ENCODE results near the gene PRSS56.
"Not testable (repeated sequence)": the region's sequence is repeated elsewhere in the genome, so short reads cannot be mapped to it uniquely, and the experiment has no call there.

PRSS56 gene

DNA sequence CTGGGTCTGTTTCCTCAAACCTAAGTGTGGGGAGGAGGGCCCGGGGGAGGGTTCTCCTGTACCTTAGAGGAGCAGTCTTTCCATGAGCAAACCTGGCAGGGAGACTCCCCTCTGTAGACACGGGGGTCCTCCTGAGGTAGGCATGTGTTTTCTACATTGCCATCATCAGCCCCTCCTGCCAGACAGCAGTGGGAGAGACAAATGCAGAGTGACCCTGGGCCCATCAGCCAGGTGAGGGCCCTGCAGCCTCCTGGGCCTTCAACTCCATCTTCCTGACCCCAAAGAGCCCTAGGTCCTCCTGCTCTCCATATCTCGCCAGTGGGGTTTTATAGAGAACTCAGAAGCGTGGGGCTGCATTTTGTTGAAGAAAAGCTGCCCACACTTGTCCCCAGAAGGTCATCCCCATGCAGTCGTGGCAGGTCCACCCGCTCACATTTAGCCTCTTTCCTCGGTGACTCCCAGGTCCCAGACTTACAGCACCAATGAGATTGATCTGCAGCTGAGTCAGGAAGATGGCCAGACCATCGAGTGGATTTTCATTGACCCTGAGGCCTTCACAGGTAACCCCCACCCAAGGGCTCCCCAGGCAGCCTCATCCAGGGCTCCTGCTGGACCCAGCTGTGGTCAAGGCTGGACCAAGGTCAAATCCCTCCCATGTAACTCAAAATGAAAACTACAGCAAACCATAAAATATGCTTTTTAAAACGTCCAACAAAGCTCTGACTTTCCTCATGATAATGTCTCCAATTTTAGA, 21.9 kb downstream of the PRSS56 start:
- DNase-seq (ENCODE audit: low read depth in 2 of 2) = no peak

DNA sequence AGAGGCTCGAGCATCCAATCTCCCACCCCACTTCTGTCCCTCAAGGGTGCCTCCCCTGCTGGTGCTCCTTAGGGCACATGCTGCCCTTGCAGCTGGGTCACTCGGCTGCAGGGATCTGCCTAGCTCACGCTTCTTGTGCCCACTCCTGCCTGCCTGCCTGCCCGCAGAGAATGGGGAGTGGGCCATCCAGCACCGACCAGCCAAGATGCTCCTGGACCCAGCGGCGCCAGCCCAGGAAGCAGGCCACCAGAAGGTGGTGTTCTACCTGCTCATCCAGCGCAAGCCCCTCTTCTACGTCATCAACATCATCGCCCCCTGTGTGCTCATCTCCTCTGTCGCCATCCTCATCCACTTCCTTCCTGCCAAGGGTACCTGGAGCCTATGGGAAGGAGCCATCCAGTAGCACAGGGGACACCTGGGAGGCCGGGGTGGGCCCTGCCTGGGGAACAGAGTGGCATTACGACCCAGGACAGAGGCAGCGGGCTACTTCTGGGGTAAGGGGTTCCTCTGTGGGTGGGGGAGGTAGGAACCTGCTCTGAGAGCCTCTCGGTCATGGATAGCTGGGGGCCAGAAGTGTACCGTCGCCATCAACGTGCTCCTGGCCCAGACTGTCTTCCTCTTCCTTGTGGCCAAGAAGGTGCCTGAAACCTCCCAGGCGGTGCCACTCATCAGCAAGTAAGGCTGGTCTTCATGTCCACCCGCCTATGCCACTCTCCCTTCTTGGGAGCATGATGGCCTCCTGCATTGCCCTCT, 22.7 kb downstream of the PRSS56 start:
- no peak for DNase-seq (ENCODE audit: low read depth in 2 of 2)

DNA sequence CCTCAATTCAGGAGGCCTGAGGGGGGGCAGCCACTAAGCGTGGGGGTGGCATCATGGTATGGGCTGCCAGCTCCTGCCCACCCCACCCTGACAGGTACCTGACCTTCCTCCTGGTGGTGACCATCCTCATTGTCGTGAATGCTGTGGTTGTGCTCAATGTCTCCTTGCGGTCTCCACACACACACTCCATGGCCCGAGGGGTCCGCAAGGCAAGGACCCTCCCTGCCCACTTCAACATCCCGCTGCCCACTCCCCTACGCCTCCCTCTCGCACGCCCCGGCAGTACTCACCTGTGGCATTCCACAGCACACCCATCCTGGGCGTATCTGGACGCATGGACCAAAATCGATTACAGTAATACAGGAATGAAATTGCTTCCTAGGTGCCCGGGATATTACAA, 23.3 kb downstream of the PRSS56 start:
- DNase-seq (ENCODE audit: low read depth in 2 of 2) = no peak

DNA sequence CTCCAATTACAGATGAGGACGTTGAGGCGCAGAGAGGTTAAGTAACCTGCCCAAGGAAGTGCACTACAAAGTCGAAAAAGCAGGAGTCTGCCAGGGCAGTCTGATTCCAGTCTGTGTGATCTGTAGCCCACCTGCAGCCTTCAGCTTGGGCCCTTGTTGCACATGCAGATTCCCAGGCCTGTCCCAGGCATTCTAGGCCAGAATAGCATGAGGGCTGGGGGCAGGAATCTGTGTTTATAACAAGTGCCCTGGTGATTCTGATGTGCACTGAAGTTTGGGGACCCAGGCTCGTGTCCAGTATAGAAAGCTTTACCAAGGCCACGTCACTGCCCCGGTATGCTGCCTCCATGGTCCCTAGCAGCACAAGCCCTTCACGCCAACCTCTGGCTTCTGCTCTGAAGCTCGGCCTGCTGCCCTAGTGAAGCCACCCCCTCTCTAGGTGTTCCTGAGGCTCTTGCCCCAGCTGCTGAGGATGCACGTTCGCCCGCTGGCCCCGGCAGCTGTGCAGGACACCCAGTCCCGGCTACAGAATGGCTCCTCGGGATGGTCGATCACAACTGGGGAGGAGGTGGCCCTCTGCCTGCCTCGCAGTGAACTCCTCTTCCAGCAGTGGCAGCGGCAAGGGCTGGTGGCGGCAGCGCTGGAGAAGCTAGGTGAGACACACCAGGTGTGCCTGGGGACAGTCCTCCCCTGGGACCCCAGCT, 23.9 kb downstream of the PRSS56 start:
- no peak for DNase-seq (ENCODE audit: low read depth in 2 of 2)

DNA sequence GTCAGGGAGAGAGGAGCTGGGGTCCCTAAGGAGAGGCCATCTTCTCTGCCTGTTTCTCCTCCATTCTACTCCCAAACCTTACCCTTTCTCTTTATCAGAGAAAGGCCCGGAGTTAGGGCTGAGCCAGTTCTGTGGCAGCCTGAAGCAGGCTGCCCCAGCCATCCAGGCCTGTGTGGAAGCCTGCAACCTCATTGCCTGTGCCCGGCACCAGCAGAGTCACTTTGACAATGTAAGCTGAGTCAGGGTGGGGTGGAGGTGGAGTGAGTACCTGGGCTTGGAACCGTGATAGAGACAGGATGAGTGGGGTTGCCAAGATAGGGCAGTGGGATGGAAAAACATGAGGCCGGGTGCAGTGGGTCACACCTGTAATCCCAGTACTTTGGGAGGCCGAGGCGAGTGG, 24.5 kb downstream of the PRSS56 start:
- no peak for DNase-seq (ENCODE audit: low read depth in 2 of 2)

DNA sequence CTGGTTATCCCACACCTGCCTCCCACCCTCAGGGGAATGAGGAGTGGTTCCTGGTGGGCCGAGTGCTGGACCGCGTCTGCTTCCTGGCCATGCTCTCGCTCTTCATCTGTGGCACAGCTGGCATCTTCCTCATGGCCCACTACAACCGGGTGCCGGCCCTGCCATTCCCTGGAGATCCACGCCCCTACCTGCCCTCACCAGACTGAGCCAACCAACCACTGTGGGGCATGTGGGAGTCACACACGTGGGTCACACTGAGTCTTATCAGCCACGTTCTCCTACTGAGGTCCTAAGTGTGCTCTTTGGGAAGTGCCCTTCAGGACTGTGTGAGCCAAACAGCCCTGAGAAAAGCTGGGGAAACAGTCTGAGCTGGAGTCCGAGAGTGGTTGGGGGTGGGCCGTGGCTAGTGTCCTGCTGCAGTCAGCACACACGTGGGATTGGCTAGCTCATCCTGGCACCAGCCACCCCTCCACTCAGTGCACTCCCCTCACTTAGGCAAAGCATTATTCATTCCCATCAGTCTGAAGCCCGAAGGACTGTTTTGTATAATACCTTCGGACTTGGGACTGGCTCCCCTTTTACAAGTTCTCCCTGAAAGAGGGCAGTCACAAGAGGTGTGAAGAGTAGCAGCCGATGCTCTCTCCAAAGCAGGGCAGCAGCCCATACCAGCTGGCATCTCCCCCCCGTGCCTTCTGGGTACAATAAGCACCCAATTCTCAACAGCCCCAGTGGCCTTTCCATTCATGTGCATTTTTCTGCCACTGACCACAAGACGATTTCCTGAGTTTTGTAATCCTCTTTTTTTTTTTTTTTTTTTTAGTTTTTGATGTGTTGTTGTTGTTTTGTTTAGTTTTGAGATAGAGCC, 25.6 kb downstream of the PRSS56 start:
- DNase-seq (ENCODE audit: low read depth in 2 of 2) = no peak

DNA sequence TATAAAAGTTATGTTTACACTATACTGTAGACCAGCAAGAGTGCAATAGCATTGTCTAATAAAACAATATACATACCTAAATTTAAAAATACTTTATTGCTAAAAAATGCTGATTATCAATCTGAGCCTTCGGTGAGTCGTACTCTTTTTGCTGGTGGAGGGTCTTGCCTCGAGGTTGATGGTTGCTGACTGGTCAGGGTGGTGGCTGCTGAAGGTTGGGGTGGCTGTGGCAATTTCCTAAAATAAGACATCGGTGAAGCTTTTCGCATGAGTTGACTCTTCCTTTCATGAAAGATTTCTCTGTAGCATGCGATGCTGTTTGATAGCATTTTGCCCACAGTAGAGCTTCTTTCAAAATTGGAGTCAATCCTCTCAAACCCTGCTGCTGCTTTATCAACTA, 27.8 kb downstream of the PRSS56 start:
- no peak for DNase-seq (ENCODE audit: low read depth in 2 of 2)

DNA sequence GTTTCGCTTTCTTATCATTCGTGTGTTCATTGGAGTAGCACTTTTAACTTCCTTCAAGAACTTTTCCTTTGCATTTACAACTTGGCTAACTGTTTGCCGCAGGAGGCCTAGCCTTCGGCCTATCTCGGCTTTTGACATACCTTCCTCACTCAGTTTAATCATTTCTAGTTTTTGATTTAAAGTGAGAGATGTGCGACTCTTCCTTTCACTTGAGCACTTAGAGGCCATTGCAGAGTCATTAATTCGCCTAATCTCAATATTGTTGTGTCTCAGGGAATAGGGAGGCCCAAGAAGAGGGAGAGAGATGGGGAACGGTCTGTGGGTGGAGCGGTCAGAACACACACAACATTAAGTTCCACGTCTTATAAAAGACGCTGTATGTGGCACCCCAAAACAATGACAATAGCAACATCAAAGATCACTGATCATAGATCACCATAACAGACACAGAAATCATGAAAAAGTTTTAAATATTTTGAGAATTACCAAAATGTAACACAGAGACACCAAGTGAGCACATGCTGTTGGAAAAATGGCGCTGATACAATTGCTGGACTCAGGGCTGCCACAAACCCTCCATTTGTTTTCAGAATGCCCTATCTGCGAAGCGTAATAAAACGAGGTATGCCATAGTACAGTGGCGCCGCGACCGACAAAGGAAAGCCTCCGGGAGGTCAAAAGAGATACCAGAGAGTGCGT, 29.6 kb downstream of the PRSS56 start:
- DNase-seq (ENCODE audit: low read depth in 2 of 2) = no peak

DNA sequence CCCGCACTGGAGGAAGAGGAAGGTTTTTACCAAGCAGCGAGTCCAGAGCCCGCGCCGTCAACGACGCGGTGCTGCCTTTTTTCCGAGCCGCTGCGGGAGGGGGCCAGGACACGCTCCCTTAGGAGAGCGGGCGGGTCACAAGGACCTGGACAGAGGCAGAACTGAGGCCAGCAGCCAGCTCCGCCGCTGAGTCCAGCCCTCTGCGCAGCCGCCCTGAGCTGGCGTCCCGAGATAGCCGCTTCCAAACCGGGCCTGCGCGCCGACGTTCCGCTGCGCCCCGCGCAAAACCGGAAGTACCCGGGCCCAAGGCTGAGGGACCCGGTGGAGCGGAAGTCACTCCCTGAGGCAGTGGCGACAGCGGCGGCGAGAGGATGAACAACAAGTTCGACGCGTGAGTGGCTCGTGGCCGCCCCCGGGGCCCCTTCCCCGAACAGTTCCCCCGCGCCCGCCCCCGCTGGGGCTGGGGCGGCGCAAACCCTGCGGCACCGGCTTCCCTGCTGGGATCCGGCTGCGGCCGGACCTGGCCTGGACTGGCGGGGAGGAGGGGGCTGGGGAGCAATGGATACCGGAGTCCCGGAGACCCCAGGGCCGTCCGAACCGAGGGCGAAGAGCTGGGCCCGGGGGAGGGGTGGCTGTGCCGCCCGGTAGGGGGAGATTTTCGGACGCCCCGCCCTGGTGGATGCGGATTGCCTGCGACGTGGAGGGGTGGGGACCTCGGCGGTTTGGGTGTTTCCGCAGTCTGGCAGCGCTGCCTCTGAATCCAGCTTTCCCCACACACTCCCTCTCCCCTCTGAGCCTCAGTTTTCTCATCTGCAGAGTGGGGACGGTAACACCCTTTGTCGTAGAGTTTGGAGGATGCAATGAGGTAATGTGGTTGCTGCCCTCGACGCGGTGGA, 30.4 kb downstream of the PRSS56 start, which contains the start of the genes EIF4E2 and TIGD1:
Gene EIF4E2, plus strand, starts transcription at position 336 of the 896 bp plus-strand sequence. Its CDS starts 36 bp downstream, at position 372.
Gene TIGD1, minus strand, starts transcription at position 204 of the 896 bp plus-strand sequence. CDS start 675 bp downstream, outside the sequence.
- peak; percentile 85 to 89 for DNase-seq (ENCODE audit: low read depth in 2 of 2)

DNA sequence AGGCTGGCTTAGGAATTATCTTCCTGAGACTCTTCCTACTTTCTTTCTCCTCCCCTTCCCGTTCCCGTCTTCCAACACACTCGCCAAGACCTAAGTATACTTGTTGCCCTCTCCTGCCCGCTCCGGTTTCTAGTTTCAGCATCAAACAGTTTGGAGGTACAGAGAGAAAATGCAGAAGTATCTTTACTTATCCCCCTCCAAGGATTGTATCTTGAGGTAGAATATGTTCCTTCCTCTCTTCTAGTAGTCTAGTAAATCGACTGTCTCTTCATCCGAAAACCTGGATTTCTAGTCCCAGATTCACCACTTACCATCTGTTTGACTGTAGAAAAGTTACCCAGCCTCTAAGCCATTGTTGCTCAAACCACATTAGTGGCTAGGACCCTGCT, 31.1 kb downstream of the PRSS56 start:
- no peak for DNase-seq (ENCODE audit: low read depth in 2 of 2)

DNA sequence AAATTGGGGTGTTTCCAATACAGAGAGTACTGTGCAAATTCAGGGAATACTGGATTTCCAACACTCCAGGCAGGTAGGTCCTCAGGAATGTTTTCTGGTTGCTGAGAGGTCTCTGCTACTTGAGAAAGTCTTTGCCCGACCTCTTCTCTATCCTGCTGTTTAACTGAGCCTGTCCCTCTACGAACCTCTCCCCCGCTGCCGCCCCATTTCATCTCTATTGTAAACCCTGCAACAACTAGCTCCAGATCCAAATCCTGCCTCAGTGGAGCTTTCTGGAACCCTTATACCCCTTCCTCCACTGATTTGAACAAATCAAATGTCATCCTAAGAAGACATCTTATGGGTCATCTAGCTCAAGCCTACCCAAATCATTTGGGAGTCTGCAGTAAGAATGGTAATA, 31.6 kb downstream of the PRSS56 start:
- DNase-seq (ENCODE audit: low read depth in 2 of 2) = no peak

DNA sequence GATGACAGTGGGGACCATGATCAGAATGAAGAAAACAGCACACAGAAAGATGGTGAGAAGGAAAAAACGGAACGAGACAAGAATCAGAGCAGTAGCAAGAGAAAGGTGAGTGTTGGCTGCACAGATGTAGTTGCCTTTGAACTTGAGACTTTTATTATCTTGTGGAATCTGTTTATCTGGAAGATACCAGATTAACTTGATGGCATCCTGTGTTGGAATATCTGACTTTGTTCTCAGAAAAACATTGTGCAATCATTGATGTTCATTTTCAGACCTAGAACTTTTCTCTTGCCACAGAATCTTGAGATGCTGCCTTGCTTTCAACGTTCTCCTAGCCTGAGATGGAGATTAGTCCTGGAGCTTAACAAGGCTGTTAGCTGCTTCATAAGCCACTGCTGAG, 36.2 kb downstream of the PRSS56 start:
- DNase-seq (ENCODE audit: low read depth in 2 of 2) = no peak

DNA sequence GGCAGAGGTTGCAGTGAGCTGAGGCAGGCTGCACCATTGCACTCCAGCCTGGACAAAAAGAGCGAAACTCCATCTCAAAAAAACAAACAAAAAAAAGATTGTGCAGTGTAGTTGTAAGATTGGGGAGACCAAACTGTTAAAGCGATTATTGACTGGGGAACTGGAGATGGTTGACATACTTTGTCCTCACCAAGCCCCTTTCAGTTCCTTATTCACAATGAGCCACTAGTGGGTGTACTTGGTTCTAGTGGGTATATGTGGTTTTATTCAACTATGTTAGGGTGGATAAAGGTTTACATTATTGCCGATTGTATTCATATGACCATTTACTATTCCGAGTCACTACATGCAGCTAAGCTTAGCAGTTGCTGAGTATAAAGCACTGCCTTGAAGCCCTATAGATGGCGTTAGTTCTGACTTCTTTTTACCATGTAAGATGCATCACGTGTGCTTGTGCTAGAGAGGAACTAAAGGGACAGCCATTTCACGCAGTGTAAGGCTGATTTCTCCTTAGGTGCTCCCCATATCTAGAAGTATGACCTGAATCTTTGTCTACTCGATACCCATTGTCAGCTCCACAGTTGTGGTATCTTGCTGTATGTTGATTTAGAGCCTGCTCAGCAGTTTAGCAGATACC, 42.4 kb downstream of the PRSS56 start:
- no peak for DNase-seq (ENCODE audit: low read depth in 2 of 2)

DNA sequence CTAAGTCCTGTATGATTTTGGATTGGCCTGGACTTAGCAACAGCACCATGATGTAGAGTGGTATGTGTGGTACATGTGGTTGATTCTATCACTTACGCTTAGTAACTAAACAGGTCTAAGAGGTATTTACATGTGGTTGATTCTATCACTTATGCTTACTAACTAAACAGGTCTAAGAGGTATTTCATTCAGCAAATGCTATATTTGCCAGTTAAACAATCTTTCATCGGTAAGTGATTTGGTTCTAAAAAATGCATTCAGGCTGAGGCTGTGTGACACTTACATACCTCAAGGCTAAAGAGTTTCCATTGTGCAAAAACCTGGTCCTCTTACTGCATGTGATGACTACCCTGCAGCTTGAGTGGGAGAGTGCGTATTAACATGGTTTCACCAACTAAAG, 43.4 kb downstream of the PRSS56 start:
- no peak for DNase-seq (ENCODE audit: low read depth in 2 of 2)

DNA sequence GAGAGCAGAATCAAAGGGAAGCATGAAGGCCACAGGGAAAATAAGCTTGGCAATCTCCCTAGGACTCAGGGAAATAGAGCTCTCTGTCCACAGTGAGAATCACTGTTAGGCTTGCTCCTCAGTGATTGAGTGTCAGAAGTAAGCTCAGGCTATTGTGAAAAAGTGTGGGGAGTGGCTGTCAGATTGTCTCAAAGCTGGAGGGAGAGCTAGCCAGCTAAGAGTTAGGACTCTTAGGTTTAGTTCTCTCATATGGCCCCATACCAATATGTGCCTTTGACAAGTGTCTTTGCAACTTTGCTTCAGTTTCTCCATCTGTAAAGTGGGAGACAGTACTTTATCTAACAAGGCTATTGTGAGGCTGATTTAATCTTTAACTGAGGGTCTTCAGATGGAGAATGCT, 47.5 kb downstream of the PRSS56 start:
- no peak for DNase-seq (ENCODE audit: low read depth in 2 of 2)

DNA sequence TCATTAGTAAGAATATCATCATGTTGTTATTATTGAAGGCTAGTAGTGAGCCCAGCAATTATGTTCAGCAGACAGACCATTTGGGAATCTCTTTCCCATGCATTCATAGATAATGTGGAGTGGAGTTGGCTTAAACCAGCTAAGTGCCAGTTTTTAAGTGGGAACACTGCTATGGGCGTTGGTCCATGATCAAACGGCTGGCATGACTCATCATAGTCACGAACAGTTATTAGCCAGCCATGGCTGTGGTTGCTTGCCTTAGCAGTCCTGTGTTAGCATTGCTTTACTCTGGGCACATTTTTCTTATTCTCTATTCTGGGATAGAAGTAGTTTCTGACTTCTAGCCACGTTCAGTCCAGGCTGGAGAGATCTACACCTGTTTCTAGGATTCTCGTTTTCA, 48.0 kb downstream of the PRSS56 start:
- no peak for DNase-seq (ENCODE audit: low read depth in 2 of 2)

DNA sequence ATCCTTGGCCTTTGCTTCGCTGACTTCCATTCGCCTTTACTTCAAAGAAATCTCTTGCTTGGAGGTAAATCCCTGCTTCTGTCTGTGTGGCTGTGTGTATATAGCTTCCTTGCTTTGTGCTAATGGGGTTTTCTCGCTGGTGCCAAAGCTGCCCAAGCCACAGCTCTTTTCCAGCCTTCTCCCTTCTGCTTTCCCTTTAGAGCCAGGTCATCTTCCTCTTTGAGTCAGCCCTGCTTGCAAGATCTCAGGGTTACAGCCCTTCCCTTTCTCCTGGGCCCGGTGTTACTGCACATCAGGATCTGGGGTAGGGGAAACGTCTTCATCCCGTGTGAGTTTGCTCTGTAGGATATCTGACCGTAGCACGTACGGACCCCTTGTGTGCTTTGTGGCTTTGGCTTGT, 49.4 kb downstream of the PRSS56 start:
- no peak for DNase-seq (ENCODE audit: low read depth in 2 of 2)

DNA sequence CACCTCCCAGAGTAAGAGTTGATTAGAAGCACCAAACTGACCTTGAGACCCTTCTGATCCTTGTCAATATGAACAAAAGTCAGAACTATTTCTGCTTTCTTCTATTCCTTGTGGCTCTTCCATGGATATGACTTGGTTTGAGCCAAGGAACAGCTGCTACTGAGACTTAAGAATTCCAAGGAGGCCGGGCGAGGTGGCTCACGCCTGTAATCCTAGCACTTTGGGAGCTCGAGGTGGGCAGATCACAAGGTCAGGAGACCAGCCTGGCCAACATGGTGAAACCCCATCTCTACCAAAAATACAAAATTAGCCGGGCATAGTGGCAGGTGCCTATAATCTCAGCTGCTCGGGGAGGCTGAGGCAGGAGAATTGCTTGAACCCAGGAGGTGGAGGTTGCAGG, 50.3 kb downstream of the PRSS56 start:
- DNase-seq (ENCODE audit: low read depth in 2 of 2) = not testable (repeated sequence)

DNA sequence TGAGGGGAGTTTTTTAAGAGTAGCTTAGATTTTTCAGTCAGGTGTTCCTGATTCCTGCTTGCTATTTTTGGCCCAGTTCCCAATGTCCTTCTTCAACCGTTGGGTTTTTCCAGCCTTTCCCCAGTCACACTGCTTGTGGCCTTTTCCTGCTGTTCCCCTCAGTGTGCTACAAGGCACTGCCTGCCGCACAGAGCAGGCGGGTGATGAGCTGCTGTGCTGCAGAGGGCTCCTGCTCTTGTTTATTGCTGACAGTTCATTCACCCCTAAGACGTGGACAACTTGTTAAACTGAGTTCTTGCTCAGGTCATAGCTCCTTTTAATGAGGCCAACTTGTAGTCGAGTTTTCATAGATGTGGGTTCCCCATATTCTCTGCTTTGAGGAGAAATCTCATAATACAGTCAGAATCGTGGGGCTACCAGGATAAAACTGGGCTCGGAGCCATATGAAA, 50.9 kb downstream of the PRSS56 start:
- DNase-seq (ENCODE audit: low read depth in 2 of 2) = no peak

Measured in stimulated activated CD8-positive, alpha-beta memory T cell treated with anti-CD3 and anti-CD28 coated beads, Interleukin-15, amount 100 ng/mL, for 4 hours (primary cell).